Measurements from ENCODE around the gene PTGR3. TPM values are rescaled to one million over a fixed set of nuclear protein-coding genes. Genes with fewer than 3 reads are reported as not detected.

The PTGR3 gene
- total and polyA plus RNA-seq, 2 donors from 2014 or later: 21.1 to 36.8 TPM

DNA sequence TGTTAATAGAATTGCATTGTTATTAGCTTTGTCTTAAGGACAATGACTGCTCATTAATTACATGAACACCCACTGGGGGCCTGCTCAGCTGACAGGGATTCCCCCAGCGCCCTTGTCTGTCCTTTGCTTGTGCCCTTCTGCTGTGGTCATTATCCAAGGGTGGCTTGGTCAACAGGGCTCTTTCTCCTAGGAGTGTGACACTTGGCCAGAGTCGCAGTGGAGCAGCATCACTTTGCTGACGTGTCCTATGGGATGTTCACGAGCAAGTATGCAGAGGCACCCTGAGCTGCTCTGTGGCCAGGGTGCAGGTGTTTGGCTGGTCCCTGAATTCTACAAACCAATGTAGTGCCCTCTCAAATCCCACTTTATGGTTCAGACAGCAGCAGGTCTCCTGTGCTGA lies 46.0 kb downstream of the PTGR3 start:
- Histone ChIP-seq H3K4me1 (ENCODE audit: control insufficient read depth in 2 of 3, insufficient read depth in 2 of 3, low read depth in 1 of 3, low read length in 3 of 3) (no peaks in the 10 kb centered on the region), H3K4me3 (ENCODE audit: low read length in 3 of 3) (no peak overlapping the region), H3K27me3 (ENCODE audit: control insufficient read depth, insufficient read depth, low read length) (no peaks in the 10 kb centered on the region), H3K36me3 (ENCODE audit: control insufficient read depth in 2 of 3, insufficient read depth in 3 of 3, low read length in 3 of 3) (no peaks in the 10 kb centered on the region), H3K27ac (ENCODE audit: low read depth in 2 of 2, low read length in 2 of 2) (no peak overlapping the region), H3K9me3 (ENCODE audit: control insufficient read depth in 2 of 3, insufficient read depth in 1 of 3, low read length in 3 of 3) (no peaks in the 10 kb centered on the region), H3K9ac (ENCODE audit: low read length in 3 of 3) (no peak overlapping the region)
- TF ChIP-seq, protein P1, sequence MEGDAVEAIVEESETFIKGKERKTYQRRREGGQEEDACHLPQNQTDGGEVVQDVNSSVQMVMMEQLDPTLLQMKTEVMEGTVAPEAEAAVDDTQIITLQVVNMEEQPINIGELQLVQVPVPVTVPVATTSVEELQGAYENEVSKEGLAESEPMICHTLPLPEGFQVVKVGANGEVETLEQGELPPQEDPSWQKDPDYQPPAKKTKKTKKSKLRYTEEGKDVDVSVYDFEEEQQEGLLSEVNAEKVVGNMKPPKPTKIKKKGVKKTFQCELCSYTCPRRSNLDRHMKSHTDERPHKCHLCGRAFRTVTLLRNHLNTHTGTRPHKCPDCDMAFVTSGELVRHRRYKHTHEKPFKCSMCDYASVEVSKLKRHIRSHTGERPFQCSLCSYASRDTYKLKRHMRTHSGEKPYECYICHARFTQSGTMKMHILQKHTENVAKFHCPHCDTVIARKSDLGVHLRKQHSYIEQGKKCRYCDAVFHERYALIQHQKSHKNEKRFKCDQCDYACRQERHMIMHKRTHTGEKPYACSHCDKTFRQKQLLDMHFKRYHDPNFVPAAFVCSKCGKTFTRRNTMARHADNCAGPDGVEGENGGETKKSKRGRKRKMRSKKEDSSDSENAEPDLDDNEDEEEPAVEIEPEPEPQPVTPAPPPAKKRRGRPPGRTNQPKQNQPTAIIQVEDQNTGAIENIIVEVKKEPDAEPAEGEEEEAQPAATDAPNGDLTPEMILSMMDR (IDR thresholded peaks at IDR 0.05; ENCODE audit: borderline replicate concordance, extremely low read depth, insufficient read depth): no peak
- intact Hi-C loops (cut with DNase I): no loop called here
- DNase-seq: no peak
- FAIRE-seq: no peak

DNA sequence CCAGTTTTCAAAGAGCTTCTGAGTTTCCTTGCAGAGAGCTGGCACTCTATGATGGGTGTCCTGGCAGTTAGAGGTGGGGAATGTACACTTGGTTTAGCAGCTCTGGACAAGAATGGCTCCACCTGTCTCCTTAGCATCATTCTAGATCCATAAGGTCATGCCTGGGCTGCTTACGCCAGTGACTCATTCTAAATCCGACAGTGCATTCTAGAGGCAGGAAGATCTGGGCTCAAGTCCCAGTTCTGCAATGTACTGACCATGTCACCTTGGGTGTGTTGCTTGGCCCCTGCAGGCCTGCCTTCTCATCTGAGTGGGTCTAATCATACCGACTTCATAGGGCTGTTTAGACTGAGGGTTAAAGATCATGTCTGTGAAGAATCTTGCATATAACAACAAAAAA lies 46.5 kb downstream of the PTGR3 start:
- intact Hi-C loops (cut with DNase I): no loop called here
- no peak for DNase-seq
- TF ChIP-seq, protein P1 (IDR thresholded peaks at IDR 0.05; ENCODE audit: borderline replicate concordance, extremely low read depth, insufficient read depth): no peak

DNA sequence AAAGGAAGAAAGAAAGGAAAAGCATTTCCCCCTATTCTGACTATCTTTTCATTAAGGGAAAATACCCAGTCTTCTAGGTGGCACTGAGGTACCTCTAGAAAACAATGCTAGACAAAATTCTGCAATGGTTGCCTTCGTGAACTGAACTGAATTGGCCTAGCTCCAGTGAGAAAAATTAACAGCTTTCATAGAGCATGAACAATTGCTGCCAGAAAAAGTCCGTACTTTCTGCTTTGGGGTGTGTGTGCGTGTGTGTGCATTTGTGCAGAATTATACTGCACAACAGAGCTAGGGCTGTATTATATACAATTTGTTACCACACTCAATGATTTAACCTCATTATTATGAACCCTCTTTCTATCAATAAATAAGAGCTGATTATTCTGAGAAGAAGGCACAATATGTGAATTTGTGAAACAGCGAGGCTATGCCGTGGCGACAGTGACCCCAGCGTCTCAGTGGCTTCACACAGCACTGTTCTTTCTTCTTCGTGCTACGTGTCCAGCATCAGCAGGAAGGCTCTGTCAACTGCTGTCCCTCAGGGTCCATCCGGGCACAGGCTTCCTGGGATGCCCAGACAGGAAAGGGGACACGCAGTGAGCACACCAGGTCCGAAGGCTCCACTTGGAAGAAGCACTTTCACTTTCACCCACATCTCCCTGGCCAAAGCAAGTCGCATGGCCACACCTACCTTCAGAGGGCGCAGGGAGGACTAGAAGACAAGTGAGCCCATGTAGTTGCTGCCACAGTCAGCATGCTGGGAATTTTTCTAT lies 47.5 kb downstream of the PTGR3 start:
- Histone ChIP-seq H3K27me3 (ENCODE audit: control insufficient read depth, insufficient read depth, low read length) (no peaks in the 10 kb centered on the region), H3K4me3 (ENCODE audit: low read length in 3 of 3) (peak overlapping the region in 2 of 3 donors; percentile 5 to 49), H3K9me3 (ENCODE audit: control insufficient read depth in 2 of 3, insufficient read depth in 1 of 3, low read length in 3 of 3) (no peaks in the 10 kb centered on the region), H3K9ac (ENCODE audit: low read length in 3 of 3) (no peak overlapping the region), H3K4me1 (ENCODE audit: control insufficient read depth in 2 of 3, insufficient read depth in 2 of 3, low read depth in 1 of 3, low read length in 3 of 3) (no peaks in the 10 kb centered on the region), H3K27ac (ENCODE audit: low read depth in 2 of 2, low read length in 2 of 2) (no peak overlapping the region), H3K36me3 (ENCODE audit: control insufficient read depth in 2 of 3, insufficient read depth in 3 of 3, low read length in 3 of 3) (no peaks in the 10 kb centered on the region)
- intact Hi-C loops (cut with DNase I): no loop called here
- TF ChIP-seq, protein P1 (IDR thresholded peaks at IDR 0.05; ENCODE audit: borderline replicate concordance, extremely low read depth, insufficient read depth): no peak
- FAIRE-seq (no peak), DNase-seq (peak in 1 of 5 donors; percentile 10)

More for the DNA sequence above, 46.5 kb downstream of the PTGR3 start:
- H3K9ac ChIP-seq (ENCODE audit: low read length in 3 of 3): no peak overlapping the region
- no peaks in the 10 kb centered on the region for H3K36me3 ChIP-seq (ENCODE audit: control insufficient read depth in 2 of 3, insufficient read depth in 3 of 3, low read length in 3 of 3)
- no peaks in the 10 kb centered on the region for H3K9me3 ChIP-seq (ENCODE audit: control insufficient read depth in 2 of 3, insufficient read depth in 1 of 3, low read length in 3 of 3)
- no peak overlapping the region for H3K27ac ChIP-seq (ENCODE audit: low read depth in 2 of 2, low read length in 2 of 2)
- FAIRE-seq: no peak
- no peak overlapping the region for H3K4me3 ChIP-seq (ENCODE audit: low read length in 3 of 3)
- H3K4me1 ChIP-seq (ENCODE audit: control insufficient read depth in 2 of 3, insufficient read depth in 2 of 3, low read depth in 1 of 3, low read length in 3 of 3): no peaks in the 10 kb centered on the region
- no peaks in the 10 kb centered on the region for H3K27me3 ChIP-seq (ENCODE audit: control insufficient read depth, insufficient read depth, low read length)

Data from kidney (tissue), 14 donors.